ENCODE data around the gene CSRNP2. TPM values are rescaled to one million over a fixed set of nuclear protein-coding genes. Genes with fewer than 3 reads are reported as not detected.
A peak's percentile ranks its signal among the peaks of the same experiment; 100 is the strongest.

CSRNP2 gene
- total RNA-seq, 4 donors from 2014 or later: 21.5 to 39.7 (median 28.9) TPM

GRCh38 chr12:51025836-51026638, 57.4 kb downstream of the CSRNP2 start, which contains the start of gene SLC11A2:
Gene SLC11A2, minus strand, starts transcription at chr12:51026384. Its CDS starts 15,656 bp downstream, at chr12:51010728.
- peak; percentile 94 for DNase-seq
- Histone ChIP-seq H3K36me3 (no peaks in the 10 kb centered on the region), H3K4me3 (peak within 1 kb of the TSS; percentile 59 to 77), H3K9me3 (no peaks in the 10 kb centered on the region), H3K27me3 (no peaks in the 10 kb centered on the region), H3K27ac (peak within 1 kb of the TSS; percentile 85 to 87), H3K4me1 (no peaks in the 10 kb centered on the region)
- intact Hi-C loops (cut with DNase I; ENCODE audit: low total_unique reads): no loop called here
- TF ChIP-seq POLR2A (IDR thresholded peaks at IDR 0.05): peak; percentile 37 to 74
- peak in 2 of 4 experiments; percentile 4 to 17 for TF ChIP-seq CTCF (IDR thresholded peaks at IDR 0.05)

GRCh38 chr12:51025338-51025835, 58.0 kb downstream of the CSRNP2 start:
- intact Hi-C loops (cut with DNase I; ENCODE audit: low total_unique reads): no loop called here
- Histone ChIP-seq H3K4me3 (peak overlapping the region; percentile 59 to 77), H3K9me3 (no peaks in the 10 kb centered on the region), H3K27ac (peak overlapping the region; percentile 85 to 87), H3K27me3 (no peaks in the 10 kb centered on the region), H3K36me3 (no peaks in the 10 kb centered on the region), H3K4me1 (no peaks in the 10 kb centered on the region)
- TF ChIP-seq CTCF (IDR thresholded peaks at IDR 0.05): no peak
- TF ChIP-seq POLR2A (IDR thresholded peaks at IDR 0.05): no peak
- no peak for DNase-seq

- H3K4me3 ChIP-seq: peak overlapping the region in 1 of 2 donors; percentile 77
- no peaks in the 10 kb centered on the region for H3K27me3 ChIP-seq
- intact Hi-C loops (cut with DNase I; ENCODE audit: low total_unique reads): no loop called here
- H3K9me3 ChIP-seq: no peaks in the 10 kb centered on the region
- no peak for DNase-seq
- peak overlapping the region; percentile 85 to 87 for H3K27ac ChIP-seq
- no peaks in the 10 kb centered on the region for H3K4me1 ChIP-seq
- no peaks in the 10 kb centered on the region for H3K36me3 ChIP-seq
- no peak for TF ChIP-seq POLR2A (IDR thresholded peaks at IDR 0.05)
- no peak for TF ChIP-seq CTCF (IDR thresholded peaks at IDR 0.05)
Measured at GRCh38 chr12:51023625-51024382, 59.6 kb downstream of the CSRNP2 start.

- Histone ChIP-seq H3K27ac (no peak overlapping the region), H3K9me3 (no peaks in the 10 kb centered on the region), H3K36me3 (no peaks in the 10 kb centered on the region), H3K4me3 (no peak overlapping the region), H3K4me1 (no peaks in the 10 kb centered on the region), H3K27me3 (no peaks in the 10 kb centered on the region)
- TF ChIP-seq CTCF (IDR thresholded peaks at IDR 0.05) (no peak), POLR2A (IDR thresholded peaks at IDR 0.05) (no peak)
- intact Hi-C loops (cut with DNase I; ENCODE audit: low total_unique reads): no loop called here
- DNase-seq: no peak
Measured at GRCh38 chr12:51021694-51022093, 61.7 kb downstream of the CSRNP2 start.

All from uterus (tissue), 4 donors.